ENCODE data around the gene EID1. TPM values are rescaled to one million over a fixed set of nuclear protein-coding genes. Genes with fewer than 3 reads are reported as not detected.

EID1 gene
- total RNA-seq, 1 donor from 2014 or later = 83.5 TPM

DNA sequence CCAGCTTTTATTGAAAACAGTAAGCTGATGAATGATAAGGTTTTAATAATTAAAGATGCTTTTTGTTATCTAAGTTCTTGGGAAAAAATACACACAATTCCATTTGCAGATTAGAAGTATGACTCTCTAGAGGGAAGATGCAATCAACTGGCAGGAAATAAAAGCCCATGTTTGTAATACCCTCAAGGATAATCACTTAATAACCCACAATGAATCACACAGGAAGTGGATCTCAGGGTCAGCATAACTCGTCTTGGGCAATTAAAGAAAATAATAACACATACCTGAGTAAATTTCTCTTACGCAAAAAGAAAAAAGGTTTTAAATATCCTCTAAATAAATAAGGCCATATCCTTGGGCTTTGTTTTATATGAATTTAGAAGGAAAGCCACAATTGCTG lies 9.4 kb upstream of the EID1 start:
- intact Hi-C loops (cut with micrococcal nuclease) = no loop called here

DNA sequence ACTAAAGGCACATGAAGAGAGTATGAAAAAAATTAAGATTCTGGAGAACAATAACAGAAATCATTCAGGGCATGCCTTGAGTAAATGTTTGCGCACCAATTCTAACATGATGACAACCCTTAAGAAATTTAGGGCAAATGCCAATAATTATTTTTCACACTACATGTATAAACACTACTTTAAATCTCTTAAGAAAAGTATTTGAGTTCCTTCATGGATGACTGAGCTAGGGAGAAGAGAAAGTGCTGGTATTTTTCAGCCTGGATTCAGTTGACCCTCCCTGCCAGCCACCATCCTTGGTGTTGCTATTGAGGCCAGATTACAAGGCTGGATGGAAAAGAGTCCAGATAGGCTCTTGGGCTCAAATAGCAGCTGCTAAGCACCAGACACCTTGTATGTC lies 8.0 kb upstream of the EID1 start:
- intact Hi-C loops (cut with micrococcal nuclease) = loop anchor here (10.0 kb wide), 2 partner anchors 1815 to 1895 kb away; partner anchors contain the start of genes SPPL2A and TRPM7

DNA sequence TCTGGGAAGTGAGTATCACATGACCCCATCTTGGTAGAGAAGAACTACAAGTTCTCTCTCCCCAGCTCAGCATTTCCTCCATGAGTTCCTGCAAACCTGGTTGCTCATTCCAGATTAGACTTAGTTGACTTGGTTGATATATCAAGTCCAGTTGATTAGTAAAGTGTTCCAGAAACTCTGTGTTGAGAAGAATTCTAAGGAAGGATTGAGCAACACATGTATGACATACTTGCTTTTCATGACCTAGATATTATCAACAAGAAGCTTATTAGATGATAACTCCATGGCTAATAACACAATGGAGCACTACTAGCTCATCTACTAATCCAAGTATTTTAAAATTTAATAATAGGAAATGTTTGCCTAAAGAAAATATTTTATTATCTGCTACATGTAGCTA lies 6.4 kb upstream of the EID1 start:
- intact Hi-C loops (cut with micrococcal nuclease) = loop anchor here (10.0 kb wide), 2 partner anchors 1813 to 1893 kb away; partner anchors contain the start of genes SPPL2A and TRPM7

DNA sequence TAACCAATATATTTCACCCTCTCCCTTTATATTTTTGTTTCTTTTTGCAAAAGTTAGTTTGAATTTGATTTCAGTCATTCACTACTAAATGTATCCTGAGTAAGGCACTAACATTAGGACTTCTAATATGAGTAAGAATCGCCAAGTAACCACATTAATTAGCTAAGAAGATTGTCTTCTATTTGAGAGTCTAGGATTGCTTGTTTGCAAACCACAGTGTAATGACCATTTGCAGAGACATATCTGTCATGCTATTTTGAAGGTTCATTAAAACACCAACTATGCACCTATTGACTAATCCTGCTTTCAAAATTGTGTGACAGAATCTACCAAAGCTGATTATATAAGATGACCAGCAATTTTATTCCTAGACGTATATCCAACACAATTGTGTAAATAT lies 5.3 kb upstream of the EID1 start:
- intact Hi-C loops (cut with micrococcal nuclease) = loop anchor here (10.0 kb wide), 2 partner anchors 1812 to 1892 kb away; partner anchors contain the start of genes SPPL2A and TRPM7

DNA sequence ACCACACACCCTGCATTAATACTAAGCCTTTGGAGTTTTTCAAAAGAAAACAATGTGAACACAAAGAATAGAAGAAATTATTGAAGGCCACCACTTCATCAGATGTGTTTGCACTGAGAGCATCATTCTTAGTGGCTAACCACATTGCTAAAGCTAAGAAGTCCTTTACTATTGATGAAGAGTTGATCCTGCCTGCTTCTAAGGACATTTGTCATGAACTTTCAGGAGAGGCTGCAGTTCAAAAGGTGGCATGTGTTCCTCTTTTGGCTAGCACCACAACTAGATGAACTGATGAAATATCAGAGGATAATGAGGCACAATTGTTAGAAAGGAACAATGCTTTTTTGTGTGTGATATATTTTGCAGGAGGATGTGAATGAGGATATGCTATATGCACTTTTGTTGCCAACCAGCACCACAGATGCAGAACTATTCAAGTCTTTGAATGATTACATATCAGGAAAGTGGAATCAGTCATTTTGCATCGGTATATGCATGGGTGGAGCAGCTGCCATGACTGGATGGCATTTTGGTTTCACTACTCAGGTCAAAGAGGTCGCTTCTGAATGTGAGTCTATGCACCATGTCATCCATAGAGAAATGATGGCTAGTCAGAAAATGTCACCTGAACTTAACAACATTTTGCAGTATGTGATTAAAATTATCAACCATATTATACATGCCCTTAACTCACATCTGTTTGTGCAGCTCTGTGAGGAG lies 2.5 kb upstream of the EID1 start:
- intact Hi-C loops (cut with micrococcal nuclease) = loop anchor here (5.0 to 10.0 kb wide), 4 partner anchors 543 to 1889 kb away; partner anchors contain the start of genes DUT, FGF7, SPPL2A and TRPM7

DNA sequence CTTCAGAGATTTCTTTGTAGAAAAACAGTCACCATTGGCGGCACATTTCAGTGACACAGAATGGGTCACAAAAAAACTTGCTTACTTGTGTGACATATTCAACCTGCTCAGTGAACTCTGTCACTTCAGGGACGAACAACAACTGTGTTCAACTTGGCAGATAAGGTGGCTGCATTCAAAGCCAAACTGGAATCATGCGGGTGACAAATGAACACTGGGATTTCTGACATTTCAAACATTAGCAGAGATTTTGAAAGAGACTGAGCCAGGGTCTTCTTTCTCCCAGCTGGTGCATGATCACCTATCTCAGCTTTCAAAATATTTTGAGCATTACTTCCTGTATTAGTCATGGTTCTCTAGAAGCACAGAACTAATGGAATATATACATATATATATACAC lies 1.9 kb upstream of the EID1 start:
- intact Hi-C loops (cut with micrococcal nuclease) = loop anchor here (5.0 to 10.0 kb wide), 4 partner anchors 544 to 1889 kb away; partner anchors contain the start of genes DUT, FGF7, SPPL2A and TRPM7

DNA sequence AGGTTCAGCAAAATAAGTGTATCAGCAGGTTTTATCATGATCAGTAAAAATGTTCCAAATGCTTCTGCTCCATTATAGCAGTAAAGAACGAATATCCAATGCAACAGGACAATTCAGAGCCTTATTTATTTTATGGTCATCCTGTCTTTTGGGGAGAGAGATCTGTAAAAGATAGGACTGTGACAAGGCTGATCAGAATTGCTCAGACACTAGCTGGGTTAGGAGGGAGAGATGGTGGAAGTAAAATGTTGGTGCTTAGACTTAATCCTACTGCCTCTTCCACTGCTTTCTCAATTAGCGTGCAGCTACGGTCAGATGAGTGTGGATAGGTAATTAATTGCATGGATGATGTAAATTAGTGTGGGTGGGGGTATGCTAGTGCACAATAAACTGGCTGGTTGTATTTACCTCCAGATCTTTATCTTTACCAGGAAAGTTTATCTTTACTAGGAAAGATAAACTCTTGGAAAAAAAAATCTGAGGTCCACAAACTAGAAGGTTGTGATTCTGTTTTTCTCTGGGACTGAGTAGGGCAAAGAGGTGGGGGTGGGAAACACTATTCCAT lies 2.2 kb downstream of the EID1 start:
- intact Hi-C loops (cut with micrococcal nuclease) = no loop called here

DNA sequence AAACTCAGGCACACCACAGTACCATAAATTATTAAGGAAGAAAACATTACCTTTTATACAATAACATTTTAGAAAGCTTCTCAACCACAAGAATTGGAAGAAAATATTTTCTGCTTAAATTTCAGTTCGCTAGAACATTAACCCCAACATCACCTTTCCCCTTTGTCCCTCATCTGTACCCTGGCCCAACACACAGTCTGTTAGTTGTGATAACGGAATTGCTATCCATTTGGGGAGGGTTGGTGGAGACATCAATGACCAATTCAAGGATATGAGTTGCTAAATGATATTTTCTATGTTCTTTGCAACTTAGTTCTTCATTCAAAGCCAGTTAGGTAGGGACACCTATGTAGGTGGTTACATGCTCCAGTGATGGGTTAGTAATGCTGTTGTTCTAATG lies 5.8 kb downstream of the EID1 start:
- intact Hi-C loops (cut with micrococcal nuclease) = no loop called here

DNA sequence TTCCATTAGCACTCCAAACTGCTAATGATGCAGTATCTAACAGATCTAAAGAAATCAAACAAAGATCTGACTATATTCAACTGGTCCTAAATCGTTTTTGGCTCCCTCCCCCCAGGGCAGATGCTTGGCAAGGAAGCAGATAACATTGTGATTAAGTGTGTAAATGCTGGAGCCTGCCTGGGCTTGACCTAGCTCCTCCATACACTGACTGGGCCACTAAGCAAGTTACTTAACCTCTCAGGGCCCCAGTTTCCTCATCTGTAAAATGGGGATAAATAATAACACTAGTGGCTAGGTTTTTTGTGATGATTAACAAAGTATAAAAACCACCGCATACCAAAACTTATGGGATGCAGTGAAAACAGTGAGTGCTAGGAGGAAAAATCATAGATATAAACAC lies 9.2 kb downstream of the EID1 start:
- intact Hi-C loops (cut with micrococcal nuclease) = no loop called here

DNA sequence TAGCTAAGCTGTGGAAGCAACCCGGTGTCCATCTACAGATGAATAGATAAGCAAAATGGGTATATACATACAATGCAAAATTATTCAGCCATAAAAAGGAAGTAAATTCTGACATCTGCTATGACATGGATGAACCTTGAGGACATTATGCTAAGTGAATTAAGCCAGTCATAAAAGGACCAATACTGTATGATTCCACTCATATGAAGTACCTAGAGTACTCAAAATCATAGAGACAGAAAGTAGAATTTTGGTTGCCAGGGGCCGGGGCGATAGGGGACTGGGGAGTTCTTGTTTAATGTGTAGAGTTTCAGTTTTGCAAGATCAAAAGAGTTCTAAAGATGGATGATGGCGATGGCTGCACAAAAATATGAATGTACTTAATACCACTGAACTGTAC lies 10.3 kb downstream of the EID1 start:
- intact Hi-C loops (cut with micrococcal nuclease) = loop anchor here (1.0 kb wide), 1 partner anchor 10 kb away; the partner anchor contains the start of gene EID1

DNA sequence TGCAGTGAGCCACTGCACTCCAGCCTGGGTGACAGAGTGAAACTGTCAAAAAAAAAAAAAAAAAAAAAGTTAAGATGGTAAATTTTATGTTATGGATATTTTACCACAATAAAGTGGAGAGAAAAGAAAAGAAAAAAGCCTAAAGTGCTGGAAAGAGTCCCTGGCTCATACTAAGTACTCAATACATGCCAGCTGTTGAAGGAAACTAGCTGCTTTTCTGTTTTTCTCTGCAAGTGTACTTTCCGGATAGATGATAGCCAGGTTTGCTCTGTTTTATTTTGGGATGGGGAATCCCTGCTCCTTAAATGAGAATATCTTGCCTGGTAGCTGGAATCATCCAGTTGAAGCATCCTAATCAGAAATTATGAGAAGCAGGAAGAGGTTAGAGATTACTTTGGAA lies 10.9 kb downstream of the EID1 start:
- intact Hi-C loops (cut with micrococcal nuclease) = loop anchor here (1.0 kb wide), 1 partner anchor 11 kb away; the partner anchor contains the start of gene EID1

DNA sequence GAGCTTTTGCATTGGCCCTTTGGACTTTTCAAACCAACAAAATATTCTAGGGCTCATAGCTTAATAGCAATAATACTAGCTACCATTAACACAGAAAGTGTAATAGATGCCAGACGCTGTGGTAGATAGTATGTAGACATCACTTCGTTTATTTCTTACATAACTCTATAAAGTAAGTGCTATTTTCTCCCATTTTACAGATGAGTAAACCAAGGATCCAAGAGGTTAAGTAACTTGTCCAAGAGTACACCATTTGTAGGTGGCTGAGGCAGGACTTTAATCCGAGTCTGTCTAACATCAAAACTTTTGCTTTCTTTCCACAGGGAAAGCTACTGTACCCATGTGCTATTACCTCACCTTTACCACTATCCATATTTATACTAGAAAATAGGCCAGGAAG lies 12.0 kb downstream of the EID1 start:
- intact Hi-C loops (cut with micrococcal nuclease) = no loop called here

DNA sequence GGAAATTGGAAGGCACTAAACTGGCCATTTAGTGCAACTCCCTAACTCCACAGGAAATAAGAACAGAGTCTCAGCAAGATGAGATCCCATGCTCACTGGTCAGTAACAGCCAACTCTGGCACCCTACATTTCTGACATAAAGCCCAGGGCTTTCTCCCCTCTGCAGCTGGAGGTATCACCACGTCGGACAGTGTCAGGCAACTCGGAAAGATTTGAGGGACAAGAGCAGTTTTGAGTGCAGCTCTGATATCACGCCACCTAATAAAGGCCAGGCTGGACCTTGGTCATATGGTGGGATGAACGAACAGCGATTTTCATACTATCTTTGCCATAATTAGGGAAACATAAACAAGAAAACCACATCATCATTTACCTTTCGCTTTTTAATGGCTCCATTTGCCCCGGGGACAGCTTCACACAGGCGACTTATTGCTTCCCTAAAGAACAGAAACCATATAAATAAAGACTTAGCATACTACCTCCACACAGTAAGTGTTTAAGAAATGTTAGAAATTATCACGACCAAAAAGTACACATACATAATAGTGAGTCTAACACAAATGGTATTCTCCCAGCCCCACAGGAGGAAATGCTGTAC lies 12.5 kb downstream of the EID1 start:
- intact Hi-C loops (cut with micrococcal nuclease) = no loop called here

DNA sequence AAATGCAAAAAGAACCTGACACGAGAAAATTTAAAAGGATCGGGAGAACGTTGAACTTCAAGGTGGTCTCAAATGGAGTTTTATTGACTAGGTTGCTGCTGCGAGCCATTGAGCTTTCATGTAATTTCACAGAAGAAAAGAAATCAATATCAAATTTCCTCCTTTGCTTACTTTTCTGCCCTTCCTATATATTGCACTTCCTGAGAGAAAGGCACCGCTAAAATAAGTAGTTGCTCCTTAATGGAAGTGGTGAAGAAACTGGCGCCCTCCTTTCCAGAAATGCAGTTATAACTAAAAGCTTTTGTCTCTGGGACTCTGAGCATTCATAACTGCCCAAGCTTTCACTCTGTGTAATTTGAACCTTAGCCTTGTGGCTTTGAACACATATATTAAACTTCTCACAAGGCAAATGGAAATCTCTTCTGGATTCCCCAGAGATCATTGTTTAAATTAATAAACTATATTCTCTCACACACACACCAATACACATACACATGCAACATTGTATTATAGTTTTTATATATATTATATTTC lies 13.4 kb downstream of the EID1 start:
- intact Hi-C loops (cut with micrococcal nuclease) = no loop called here

DNA sequence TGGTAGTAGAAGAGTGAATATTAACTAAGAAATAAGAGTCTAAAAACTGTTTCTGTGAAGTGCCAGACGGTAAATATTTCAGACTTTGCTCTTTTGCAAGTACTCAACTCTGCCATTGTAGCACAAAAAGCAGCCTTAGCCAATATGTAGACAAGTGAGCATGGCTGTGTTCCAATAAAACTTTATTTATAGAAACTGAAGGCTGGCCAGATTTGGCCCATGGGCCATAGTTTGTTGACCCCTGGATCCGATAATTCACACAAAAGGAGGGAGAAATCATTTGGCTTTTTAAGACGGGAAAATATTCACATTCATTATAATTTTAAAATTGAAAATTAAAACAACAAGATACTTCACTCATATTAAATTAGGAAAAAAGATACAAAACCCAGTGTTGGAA lies 15.4 kb downstream of the EID1 start:
- intact Hi-C loops (cut with micrococcal nuclease) = no loop called here

DNA sequence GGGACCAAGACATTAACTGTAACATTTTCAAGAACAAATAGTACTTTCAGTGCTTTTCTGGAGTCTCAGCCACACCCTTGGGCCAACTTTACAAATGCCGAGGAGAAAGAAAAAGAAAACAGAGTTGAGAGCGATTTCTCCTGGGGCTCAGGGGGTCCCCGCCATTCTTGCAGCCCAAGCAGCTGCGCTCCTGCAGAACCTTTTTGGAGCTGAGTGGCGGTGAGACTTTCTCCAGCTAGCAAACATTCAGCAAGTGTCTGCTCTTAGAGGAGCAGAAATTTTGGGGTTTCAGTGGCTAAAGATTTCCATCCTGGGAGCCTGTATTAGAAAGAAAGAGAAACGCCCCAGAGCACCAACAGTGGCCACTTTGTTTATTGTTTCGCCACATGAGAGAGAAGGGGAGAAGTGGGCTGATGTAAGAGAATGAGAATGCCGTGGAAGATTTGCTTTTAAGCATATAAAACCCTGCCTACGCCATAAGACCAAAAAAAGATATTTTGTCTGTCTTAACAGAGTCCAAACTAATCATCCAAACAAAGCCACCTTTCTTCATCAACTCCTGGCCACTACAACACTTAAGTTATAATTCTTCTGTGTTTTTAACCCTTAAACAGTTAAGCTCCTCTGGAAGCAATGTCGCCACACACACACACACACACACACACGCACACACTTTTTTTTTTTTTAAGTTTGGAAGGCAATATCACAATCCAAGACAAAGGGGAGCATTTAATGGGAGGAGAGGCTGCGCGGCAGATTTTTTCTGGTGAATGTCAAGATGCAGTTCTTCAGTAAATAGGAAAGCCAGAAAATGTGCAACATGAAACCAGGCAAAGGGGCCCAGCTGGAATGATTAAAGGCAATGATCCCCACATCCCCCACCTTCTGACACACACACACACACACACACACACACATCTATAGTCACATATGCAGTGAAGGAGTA lies 19.2 kb downstream of the EID1 start:
- intact Hi-C loops (cut with micrococcal nuclease) = no loop called here

DNA sequence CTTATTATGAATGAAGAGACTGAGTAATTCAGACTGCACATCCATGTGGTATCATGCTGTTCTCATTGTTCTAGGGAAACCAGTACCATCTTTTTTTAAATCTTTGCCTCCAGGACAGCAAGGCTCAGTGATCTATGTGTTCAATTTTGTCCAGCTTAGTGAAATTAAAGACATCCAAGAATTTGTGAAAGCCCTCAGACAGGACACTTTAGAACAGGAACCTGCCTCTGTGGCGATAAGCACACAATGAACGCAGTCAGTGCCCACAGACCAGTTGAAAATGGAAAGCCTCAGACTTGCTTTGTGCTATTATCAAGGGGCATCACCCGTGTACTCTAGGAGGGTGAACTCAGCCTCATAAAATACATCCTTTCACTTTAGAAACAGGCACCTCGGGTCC lies 20.1 kb downstream of the EID1 start:
- intact Hi-C loops (cut with micrococcal nuclease) = no loop called here

DNA sequence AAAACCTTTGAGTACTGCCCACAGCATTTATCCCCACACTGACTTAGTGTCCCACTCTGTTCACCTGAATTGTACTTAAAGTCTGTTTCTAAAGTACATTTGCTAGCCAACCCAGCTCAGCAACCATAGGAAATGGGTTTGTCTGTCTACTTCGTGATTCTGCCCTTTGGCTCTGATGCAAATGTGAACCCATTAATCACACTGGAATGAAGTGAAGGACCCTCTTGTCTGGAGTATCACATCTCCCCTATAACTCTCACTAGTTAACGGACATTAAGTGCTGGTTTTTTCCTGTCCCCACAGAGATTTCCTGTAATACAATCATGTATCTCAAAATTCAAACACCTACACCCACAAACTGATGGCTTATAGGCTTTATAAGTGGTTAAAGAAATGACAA lies 20.5 kb downstream of the EID1 start:
- intact Hi-C loops (cut with micrococcal nuclease) = no loop called here

DNA sequence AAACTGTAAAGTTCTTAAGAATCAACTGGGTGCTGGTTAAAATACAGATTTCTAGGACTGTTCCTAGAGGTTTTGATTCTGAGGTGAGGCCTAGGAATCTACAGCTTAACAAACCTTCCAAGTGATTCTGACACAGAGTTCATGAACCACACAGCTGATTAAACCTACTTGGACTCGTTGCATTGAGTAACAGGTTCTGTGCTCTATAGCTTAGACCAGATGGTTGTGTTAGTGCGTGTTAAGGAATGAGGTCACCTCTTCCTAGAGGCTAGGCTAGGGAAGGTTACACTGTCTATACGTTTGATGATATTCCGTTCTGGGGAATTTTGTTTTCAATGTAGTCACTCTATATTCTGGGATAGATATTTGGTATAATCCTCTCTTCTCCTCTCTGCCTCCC lies 21.9 kb downstream of the EID1 start:
- intact Hi-C loops (cut with micrococcal nuclease) = no loop called here

DNA sequence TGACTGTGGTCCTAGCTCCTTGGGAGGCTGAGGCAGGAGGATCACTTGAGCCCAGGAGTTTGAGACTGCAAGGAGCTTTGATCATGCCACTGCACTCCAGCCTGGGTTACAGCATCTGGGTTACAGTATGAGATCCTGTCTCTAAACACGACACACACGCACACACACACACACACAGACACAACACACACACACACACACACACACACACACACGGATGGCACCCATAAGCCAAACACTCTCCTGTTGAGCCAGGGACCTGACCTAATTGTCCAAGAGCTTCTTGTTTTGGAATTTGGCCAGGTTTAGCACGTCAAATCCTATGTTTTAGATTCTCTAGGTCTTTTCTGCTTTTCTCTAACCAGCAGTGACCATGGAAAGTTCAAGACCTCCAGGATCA lies 26.8 kb downstream of the EID1 start:
- intact Hi-C loops (cut with micrococcal nuclease) = no loop called here

DNA sequence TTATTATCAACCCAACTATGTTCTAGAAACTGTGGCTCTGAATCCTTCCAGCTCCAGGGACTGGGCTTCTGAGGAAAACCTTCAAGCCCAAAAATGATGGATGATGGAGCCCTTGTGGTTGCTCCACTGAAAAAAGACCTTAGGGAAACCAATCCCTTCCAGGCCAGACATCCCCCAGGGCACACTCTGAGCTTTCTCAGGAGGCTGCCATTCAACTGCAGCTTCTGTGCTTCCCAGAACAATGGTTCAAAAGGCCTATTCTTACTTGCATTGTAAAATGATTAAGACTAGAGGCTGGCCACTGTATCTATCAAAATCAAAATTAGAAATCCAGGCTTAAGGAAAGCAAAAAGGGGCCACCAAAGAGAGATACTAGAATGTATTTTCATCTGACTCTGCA lies 27.3 kb downstream of the EID1 start:
- intact Hi-C loops (cut with micrococcal nuclease) = no loop called here

Data from T-helper 1 cell treated with Interleukin-12 subunit alpha and Interleukin-12 subunit beta and Interleukin-4 antibody, amounts not matched to agents 30 ng/mL and 1 ng/mL, for 36 hours (primary cell).